DMS 273 treated with DMSO at 0.1 percent for 48 hours (cell line): Measurements from ENCODE around the gene ATIC.

Source experiments
- DNase-seq: peaks from one replicate; lab custom pipeline; 2025; lab: John Stamatoyannopoulos, UW

ATIC gene

DNA sequence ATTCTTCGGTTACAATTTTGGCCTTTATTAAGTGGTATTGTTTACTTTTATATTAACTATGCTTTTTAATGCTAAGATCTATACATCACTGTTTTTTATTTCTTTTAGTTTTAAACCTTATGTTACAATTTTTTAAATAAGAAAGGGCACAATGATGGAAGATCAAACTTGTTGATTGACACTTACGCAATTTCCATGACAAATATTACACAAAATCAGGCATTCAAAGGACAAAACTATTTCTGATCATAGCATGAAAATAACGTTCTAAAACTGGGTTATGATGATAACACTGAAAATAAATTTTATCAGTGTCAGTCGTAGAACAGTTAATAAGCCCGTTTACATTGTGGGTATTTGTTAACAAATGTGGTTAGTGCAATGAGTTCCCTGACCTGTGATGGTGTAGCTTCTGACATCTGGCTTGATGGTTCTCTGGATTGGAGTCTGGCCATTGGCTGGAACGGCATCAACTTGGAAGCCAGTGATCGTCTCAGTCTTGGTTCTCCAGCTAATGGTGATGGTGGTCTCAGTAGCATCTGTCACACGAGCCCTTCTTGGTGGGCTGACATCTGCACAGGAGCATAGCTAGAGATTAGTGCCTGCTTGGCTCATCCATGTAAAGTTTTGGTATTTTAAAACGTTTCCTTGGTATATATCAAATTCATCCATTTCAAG lies 64.4 kb downstream of the ATIC start:
- DNase-seq: no peak

DNA sequence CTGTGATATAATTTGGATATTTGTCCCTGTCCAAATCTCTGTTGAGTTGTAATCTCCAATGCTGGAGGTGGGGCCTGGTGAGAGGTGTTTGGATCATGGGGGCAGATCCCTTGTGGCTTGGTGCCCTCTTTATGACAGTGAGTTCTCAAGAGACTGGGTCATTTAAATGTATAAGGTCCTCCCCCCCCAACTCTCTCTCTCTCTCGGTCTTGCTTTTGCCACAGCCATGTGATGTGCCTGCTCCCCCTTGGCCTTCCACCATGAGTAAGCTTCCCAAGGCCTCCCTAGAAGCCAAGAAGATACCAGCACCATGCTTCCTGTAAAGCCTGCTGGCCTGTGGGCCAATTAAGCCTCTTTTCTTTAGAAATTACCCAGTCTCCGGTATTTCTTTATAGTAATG lies 65.4 kb downstream of the ATIC start:
- no peak for DNase-seq

DNA sequence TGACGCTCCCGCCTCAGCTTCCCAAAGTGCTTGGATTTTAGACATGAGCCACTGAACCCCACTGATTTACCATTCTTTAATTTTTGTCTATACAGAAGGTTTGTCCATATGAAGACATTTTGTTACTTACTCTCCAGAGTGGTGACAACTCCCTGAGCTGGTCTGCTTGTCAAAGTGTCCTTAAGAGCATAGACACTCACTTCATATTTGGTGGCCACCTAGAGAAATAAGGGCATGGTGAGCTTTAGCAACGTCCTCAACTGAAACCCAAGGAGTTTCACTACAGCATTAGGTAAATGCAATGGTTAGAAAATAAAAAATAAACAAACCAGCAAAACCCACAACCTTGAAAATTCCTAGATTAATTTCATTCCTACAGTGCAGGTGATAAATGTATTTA lies 66.2 kb downstream of the ATIC start:
- no peak for DNase-seq

DNA sequence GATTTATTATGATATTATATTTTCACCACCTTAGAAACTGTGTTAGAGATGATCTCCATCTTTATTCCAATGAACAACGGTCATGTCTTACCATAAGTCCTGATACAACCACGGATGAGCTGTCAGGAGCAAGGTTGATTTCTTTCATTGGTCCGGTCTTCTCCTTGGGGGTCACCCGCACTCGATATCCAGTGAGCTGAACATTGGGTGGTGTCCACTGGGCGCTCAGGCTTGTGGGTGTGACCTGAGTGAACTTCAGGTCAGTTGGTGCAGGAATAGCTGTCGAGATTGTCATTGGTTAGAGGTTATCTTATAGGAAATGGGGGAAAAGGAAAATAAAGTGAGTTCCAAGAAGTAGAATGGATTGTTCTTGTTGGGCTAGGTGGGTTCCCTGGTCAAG lies 67.2 kb downstream of the ATIC start:
- no peak for DNase-seq

DNA sequence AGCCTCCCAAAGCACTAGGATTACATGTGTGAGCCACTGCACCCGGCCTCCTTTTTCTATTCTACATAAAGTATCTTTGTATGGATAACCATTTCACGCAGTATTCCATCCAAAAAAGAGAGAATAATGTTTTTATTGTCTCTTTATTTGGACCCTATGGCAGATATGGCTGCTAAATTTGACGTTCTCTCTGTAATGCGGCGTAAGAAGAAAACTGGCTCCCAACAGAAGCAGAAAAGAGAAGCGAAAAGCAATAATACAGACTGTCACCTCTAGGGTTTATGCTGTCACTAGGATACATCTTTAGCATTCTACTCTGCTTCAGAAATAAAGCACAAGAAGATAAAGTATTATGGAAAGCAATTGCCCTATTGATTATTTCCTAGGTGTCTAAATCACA lies 68.1 kb downstream of the ATIC start:
- no peak for DNase-seq

DNA sequence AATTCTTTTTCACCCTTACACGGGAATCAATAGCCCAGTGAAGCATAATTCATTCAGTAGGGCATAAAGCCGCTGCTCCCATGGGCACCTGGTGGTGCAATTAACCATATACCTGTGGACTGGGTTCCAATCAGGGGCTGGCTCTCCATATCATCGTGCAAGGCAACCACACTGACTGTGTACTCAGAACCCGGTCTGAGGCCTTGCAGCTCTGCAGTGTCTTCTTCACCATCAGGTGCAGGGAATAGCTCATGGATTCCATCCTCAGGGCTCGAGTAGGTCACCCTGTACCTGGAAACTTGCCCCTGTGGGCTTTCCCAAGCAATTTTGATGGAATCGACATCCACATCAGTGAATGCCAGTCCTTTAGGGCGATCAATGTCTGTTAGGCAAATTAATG lies 68.8 kb downstream of the ATIC start:
- no peak for DNase-seq

DNA sequence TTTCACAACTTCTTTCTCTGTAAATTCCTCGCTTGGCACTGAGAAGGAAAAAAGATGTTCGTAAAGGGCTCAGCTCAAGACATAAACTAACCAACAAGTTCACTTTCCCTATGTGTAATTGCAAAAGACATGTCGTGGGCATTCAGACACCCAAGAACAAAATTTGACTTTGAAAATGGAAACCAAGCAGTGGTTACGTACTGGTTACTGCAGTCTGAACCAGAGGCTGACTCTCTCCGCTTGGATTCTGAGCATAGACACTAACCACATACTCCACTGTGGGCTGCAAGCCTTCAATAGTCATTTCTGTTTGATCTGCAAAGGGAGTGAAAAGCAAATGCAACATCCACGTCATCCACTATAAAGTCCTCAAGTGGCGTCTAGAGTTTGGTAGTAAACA lies 70.2 kb downstream of the ATIC start:
- no peak for DNase-seq

DNA sequence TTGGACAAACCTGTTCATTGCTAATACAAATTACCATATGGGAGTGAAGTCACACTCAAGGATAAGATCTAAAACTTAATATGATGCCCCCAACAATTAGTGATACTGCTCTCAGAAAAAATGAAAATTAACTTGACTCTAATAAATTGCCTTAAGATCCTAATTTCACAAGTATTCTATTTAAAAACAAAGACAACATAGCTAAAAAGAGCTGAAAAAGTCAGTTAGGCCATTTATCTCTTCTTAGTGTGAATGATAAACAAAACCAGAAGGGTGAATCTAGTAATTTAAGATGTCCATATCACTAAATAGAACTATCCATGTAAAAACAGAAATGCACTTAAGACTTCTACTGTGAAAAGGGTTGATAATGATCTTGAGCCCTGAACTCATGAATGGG lies 70.6 kb downstream of the ATIC start:
- no peak for DNase-seq

DNA sequence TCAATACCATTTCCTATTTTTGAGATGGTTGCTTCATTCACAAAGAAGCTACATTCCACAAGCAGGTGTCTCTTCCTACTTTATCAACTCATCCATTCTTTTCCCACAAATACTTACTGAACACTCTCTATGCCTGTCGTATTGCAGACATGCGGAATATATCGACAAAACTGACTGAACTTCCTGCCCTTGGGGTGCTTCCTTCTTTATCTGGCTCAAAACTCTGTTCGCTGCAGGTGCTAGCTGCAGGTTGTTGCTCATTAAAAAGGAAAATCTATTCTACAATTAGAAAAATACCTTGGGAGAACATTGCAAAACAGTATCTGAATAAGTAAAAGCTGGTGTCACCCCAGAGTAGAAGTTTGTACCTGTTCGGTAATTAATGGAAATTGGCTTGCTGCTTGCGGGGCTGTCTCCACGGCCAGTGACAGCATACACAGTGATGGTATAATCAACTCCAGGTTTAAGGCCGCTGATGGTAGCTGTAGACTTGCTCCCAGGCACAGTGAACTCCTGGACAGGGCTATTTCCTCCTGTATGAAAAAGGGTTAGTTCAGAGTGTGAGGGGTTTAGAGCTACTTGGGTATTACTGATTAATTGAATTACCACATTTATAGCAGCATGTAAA lies 71.9 kb downstream of the ATIC start:
- DNase-seq: no peak

DNA sequence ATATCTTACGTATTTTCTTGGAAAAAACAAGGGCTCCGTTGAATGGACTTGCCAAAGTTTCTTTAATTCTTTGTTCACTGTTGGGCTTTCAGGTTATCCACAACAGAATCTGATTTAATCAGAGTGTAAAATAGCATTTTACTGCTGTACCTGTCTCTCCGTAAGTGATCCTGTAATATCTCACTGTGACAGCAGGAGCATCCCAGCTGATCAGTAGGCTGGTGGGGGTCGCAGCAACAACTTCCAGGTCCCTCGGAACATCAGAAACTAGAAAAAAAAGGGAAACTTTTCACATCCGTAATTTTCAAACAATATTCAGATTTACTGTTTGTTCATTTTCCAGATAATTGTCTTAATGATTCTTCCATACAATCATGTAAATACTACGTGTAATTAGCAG lies 72.9 kb downstream of the ATIC start:
- no peak for DNase-seq

DNA sequence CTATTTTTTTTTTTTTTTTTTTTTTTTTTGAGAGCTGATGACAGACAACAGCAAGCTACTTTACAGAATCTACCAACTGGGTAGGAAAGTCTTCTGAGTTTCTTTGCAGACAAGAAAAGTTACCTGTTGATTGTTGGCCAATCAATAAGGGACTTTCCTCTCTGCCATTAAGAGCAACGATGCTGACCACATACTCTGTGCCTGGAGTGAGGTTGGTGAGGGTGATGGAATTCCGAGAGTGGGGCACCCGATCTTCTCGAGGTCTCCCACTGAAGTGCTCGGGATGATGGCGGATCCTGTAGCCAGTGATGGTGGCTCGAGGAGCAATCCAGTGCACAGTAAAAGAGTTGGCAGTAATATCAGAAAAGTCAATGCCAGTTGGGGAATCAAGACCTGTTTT lies 74.7 kb downstream of the ATIC start:
- no peak for DNase-seq

DNA sequence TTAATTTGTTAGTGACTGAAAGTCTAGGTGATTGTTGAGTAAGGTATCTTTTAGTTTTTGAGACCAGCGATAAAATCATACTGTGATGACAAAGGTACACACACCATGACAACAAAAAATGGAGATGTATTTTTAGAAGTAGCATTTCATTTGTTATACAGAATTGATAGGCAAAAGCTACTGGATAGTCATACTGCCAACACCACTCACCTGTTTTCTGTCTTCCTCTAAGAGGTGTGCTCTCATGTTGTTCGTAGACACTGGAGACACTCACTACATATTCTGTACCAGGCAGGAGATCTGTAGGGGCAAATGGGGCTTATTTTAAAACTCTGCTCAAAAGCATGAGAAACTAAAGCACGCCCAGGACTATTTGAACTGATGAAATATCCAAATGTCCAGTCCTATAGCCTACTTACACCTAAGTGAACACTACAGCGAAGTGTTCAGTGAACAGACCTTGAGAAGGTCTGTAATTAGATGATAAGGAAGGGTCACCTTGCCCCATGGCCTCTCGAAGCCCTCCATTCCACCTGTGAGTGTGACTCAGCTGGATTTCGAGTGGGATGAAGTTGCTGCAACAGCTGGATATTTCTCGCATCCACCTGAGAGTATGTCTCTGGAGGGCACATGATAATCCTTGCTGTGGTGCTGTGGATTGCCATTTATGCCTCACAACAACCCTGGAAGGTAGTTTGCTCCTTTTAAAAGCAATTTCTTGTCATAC lies 76.3 kb downstream of the ATIC start:
- DNase-seq: no peak

DNA sequence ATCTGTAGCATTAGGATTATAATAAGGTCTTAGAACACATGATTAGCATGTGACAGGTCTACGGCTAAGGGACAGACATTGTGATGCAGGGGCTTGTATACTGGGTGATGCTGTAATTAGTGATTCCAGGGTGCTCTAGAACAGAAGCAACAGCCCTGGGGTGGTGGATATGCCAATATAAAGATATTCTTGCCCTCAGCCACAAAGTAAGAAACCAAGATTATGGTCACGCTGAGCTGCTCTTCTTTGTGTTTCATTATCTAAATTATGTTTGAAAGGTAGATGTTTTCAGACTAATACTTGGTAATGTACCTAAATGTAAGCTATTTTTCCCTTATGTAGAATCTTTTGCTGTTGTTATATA lies 78.7 kb downstream of the ATIC start:
- no peak for DNase-seq

DNA sequence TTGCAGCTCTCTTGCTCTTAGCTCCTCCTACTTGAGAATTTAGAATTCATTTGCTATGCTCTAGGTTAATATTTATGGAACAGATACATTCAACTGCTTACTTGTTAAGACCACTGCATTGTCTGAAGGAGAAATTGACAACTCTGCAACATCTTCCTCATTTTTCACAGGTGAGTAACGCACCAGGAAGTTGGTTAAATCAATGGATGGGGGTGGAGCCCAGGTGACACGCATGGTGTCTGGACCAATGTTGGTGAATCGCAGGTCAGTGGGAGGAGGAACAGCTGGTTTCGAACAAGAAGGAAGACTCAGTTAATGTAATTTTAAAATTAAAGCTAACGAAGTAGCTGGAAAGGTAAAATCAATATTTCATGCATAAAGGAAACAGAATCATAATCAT lies 79.7 kb downstream of the ATIC start:
- DNase-seq: no peak

DNA sequence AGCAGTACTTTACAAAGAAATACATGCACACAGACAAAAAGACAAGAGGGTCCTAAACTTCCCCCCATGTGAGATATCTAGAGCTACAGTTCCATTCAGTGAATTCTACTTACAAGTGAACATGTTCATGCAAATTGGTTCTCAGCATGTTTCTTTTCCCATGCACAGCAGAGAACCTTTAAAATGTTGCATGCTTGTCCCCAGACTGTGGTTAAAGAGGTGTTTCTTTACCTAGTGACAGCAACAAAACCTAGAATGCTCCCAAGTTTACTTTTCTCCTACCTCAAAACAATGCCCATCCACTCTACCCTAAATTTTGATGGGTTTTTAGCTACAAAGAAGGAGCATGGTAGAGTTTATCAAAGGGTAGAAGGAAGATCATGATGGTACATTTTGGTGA lies 80.3 kb downstream of the ATIC start:
- no peak for DNase-seq

DNA sequence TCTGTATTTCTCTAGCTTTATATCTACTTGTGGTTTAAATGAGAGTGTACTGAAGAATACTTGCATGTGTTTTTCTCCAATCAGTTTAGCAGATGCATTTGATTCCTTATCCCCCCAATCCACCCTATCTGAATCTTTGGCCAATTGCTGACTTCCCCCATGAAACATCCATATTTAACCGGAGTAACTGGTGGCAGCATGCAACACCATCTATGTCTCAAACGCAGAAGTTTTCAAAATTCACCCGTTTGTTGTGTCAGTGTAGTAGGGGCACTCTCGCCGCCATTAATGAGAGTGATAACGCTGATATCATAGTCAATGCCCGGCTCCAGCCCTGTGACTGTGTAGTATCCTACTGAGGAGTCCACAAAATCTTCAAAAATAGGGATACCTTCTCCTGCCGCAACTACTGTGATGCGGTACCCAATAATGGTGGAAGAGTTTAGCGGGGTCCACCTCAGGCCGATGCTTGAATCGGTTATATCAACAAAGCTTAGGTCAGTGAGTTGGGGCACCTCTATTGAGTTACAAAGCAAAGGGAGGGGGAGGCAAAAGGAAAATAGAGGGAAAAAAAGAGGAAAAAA lies 80.9 kb downstream of the ATIC start:
- DNase-seq: no peak

DNA sequence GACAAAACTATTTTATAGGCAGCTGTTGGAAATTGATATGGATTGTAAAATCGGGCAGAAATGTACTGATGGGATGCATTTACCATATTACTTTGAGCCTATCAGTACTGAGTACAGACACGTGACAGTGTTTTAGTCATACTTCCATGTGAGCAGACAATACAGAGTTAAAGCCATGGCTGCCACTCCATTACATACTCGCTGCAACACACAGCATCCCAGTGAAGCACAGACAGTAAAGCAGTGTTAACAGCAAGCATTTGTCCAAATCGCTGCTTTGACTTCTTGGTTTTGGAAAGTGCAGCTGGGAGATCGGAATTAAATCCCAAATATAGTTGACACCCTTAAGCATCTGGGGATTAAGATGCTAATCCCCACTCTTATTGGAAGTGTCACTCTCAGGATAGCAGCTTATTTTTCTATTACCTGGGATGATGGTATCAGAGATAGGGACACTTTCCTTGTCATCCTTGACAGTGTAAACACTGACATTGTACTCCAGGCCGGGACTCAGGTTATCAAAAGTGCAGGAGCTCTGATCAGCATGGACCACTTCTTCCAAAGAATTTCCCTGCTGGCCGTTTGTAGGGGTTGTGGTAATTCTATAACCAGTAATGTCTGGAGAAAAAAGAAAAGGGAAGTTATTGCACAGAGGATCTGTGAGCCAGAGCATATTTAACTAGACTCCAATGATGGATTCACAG lies 82.4 kb downstream of the ATIC start:
- DNase-seq: no peak

DNA sequence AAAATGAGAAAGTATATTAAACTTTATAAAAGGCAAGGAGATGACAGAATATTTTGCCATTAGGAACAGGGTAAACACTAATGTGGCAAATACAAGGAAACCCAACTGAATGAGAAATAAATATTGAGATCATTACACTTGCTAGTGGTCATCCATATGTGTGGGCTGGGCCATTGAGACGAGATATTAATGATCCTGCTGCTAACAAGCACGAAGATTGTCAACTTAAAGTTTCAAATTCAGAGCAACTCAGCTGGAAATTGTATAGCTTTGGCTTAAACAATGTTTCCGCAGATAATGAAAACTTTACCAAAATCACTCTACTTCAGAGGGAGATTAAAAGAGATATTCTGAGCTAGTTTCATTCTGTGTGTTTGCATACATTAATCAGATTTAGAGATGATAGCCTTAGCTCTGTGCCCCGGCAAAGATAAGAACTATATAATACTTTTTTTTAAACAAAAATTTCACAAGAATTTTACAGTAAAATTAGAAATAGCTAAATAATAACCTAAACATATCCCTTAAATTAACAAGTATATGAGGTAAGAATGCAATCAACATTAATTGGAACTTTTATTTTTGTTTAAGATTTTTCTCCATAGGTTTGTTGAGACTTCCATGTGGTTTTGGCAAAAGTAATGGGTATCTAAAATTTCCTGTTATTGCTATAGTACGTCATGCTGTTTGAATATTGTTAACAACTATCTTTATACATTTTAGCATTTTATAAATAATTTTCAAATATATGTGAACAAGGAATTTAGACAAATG lies 84.0 kb downstream of the ATIC start:
- no peak for DNase-seq

DNA sequence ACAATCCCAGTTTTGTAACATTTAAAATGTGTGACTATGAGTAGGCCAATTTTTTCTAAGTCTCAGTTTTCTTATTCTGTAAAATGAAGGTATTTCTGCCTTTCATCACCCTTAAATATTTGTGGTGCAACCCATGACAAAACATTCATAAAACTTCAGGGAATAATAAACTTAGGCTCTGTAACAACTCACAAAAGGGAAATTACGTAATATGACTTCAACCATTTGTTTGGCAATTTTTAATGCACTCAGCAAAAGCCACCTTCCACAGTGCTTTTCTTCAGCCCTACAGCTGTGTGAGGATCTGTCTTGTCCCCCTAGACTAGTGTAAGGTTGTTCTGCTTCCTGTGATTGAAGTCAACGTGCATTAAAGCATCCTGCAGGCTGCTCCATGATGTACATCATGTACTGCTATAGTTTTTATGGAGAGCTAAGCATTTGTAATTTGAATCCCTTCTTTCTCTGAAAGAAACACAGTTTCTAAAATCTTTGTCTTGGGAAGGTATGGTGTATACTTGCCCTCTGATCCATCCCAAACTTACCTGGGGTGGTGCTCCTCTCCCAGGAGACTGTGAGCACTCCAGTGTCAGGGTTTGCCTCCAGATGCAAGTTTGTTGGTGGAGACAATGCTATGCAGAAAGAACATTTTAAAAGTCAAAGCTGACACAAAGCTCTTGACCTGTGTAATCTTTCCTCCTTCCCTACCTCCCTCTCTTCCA lies 84.9 kb downstream of the ATIC start:
- DNase-seq: no peak

DNA sequence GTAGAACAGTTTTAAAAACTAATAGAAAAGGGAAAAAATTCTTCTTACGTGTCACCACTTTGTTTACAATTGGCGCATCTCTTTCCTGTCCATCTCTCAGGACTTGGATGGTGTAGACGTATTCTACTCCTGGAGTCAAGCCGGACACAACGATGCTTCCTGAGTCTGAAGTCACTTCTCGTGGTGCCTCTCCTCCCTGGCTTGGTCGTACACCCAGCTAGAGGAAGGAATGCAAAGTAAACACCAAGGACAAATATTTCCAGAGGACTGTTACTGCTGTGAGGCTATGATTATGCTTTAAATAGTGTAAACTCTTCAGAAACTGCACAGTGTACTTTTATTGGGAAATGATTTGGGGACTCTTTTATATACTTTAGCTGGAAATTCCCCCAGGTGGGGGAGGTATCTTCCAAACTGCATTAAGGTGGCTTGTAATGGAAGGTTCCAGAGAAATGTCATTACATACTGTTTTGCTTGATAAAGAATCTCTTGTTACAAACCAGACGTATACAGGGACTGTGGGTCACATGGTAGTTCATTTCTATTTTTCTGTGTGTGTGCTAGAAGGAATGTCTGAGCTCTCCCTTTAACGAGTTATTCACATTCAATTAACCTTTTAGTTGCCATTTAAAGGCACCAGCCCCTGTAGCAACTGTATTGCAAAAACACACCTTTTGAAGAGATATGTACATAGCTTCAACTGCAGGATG lies 85.9 kb downstream of the ATIC start:
- DNase-seq: no peak
